Coronary artery (tissue), 2 donors: ENCODE data around the gene UNC5C.

Experiments
- DNase-seq: peaks from one replicate; pipeline ENCODE4 v3.0.0-alpha.2; 2017; ENCODE audit warnings: low spot score
- H3K27ac ChIP-seq, 2 donors: fragments of 200-600 bp; sonication (generic); one replicate each; pipeline ENCODE4 v1.5.1; 2016 to 2019
- H3K4me3 ChIP-seq: fragments of 200-600 bp; sonication (generic); 2 replicates; pipeline ENCODE4 v1.5.1; 2016; ENCODE audit warnings: mild to moderate bottlenecking, moderate library complexity
- CTCF ChIP-seq: fragments of 200-600 bp; sonication (generic); IDR thresholded peaks from one replicate; pipeline ENCODE4 v1.5.1; 2019; ENCODE audit warnings: antibody characterized with exemption

The UNC5C gene

GRCh38 chr4:95457353-95457752, 91.4 kb downstream of the UNC5C start:
- Histone ChIP-seq H3K27ac (no peak overlapping the region), H3K4me3 (no peak overlapping the region)
- TF ChIP-seq CTCF: no peak
- no peak for DNase-seq

GRCh38 chr4:95450294-95450693, 98.5 kb downstream of the UNC5C start:
- DNase-seq: no peak
- no peak overlapping the region for H3K4me3 ChIP-seq
- H3K27ac ChIP-seq: no peak overlapping the region
- TF ChIP-seq CTCF: no peak

GRCh38 chr4:95446173-95446572, 102.6 kb downstream of the UNC5C start:
- Histone ChIP-seq H3K4me3 (no peak overlapping the region), H3K27ac (no peak overlapping the region)
- DNase-seq: no peak
- TF ChIP-seq CTCF: no peak

GRCh38 chr4:95445251-95445650, 103.5 kb downstream of the UNC5C start:
- DNase-seq: no peak
- no peak for TF ChIP-seq CTCF
- Histone ChIP-seq H3K4me3 (peak overlapping the region; percentile 44), H3K27ac (no peak overlapping the region)

- no peak for TF ChIP-seq CTCF
- H3K4me3 ChIP-seq: no peak overlapping the region
Observed at GRCh38 chr4:95444812-95445211, 104.0 kb downstream of the UNC5C start.

GRCh38 chr4:95439896-95440295, 108.9 kb downstream of the UNC5C start:
- no peak overlapping the region for H3K27ac ChIP-seq
- no peak for DNase-seq
- TF ChIP-seq CTCF: no peak
- no peak overlapping the region for H3K4me3 ChIP-seq

More at GRCh38 chr4:95444812-95445211, 104.0 kb downstream of the UNC5C start:
- DNase-seq: no peak
- H3K27ac ChIP-seq: no peak overlapping the region

GRCh38 chr4:95439071-95439470, 109.7 kb downstream of the UNC5C start:
- no peak for DNase-seq
- TF ChIP-seq CTCF: no peak
- no peak overlapping the region for H3K27ac ChIP-seq

More at GRCh38 chr4:95439071-95439470, 109.7 kb downstream of the UNC5C start:
- no peak overlapping the region for H3K4me3 ChIP-seq
